Bronchial epithelial cell (primary cell): ENCODE measurements around the gene ANKRD16. TPM values are rescaled to one million over a fixed set of nuclear protein-coding genes. Genes with fewer than 3 reads are reported as not detected.

Source experiments
- DNase-seq: peaks from one replicate; pipeline ENCODE4 v3.0.0-alpha.2; 2010; ENCODE audit warnings: low read depth
- FAIRE-seq: peaks from 2 replicates; lab custom pipeline; 2011; peaks lifted over from hg19 to GRCh38; lab: Jason Lieb, UNC
- H3K27me3 ChIP-seq: 2 replicates; pipeline ENCODE4 v1.5.1; 2011; ENCODE audit warnings: low read length; ENCODE audit not compliant: control insufficient read depth, insufficient read depth
- H3K36me3 ChIP-seq: 2 replicates; pipeline ENCODE4 v1.5.1; 2011; ENCODE audit warnings: low read length; ENCODE audit not compliant: control insufficient read depth, insufficient read depth
- H3K4me3 ChIP-seq: 2 replicates; pipeline ENCODE4 v1.5.1; 2011; ENCODE audit warnings: mild to moderate bottlenecking, low read depth, low read length, control low read depth
- CTCF ChIP-seq: IDR thresholded peaks from 2 replicates; pipeline ENCODE4 v1.5.1; 2011; ENCODE audit warnings: mild to moderate bottlenecking, moderate library complexity, low read length, control low read depth, inconsistent platforms; ENCODE audit not compliant: insufficient read depth, severe bottlenecking
- total RNA-seq: library from RNA; depleted of rRNA; stranded (reverse); fragments of >200 nt; gene quantifications from 2 replicates; pipeline ENCODE4 v1.2.1, GENCODE V29; 2014

The ANKRD16 gene
- total RNA-seq, 1 donor from 2014 or later: 5.3 TPM

GRCh38 chr10:5932345-5932744 is 42.7 kb upstream of the ANKRD16 start:
- Histone ChIP-seq H3K27me3 (no peaks in the 10 kb centered on the region), H3K4me3 (no peak overlapping the region), H3K36me3 (peaks cover 16% of the 10 kb centered on the region)
- FAIRE-seq: no peak
- TF ChIP-seq CTCF: no peak
- no peak for DNase-seq

- no peak for TF ChIP-seq CTCF
- peaks cover 17% of the 10 kb centered on the region for H3K36me3 ChIP-seq
- DNase-seq (no peak), FAIRE-seq (no peak)
- no peak overlapping the region for H3K4me3 ChIP-seq
- no peaks in the 10 kb centered on the region for H3K27me3 ChIP-seq
Measured at GRCh38 chr10:5930272-5930671, 40.6 kb upstream of the ANKRD16 start.

GRCh38 chr10:5929442-5929841 is 39.7 kb upstream of the ANKRD16 start:
- Histone ChIP-seq H3K27me3 (no peaks in the 10 kb centered on the region), H3K36me3 (peaks cover 22% of the 10 kb centered on the region), H3K4me3 (no peak overlapping the region)
- FAIRE-seq (no peak), DNase-seq (no peak)
- no peak for TF ChIP-seq CTCF

GRCh38 chr10:5927306-5927705 is 37.6 kb upstream of the ANKRD16 start:
- DNase-seq (no peak), FAIRE-seq (no peak)
- Histone ChIP-seq H3K36me3 (peaks cover 29% of the 10 kb centered on the region), H3K27me3 (no peaks in the 10 kb centered on the region), H3K4me3 (no peak overlapping the region)
- no peak for TF ChIP-seq CTCF

- Histone ChIP-seq H3K4me3 (no peak overlapping the region), H3K27me3 (no peaks in the 10 kb centered on the region), H3K36me3 (peaks cover 37% of the 10 kb centered on the region)
- DNase-seq: no peak
- no peak for FAIRE-seq
- TF ChIP-seq CTCF: no peak
Measured at GRCh38 chr10:5924889-5925288, 35.2 kb upstream of the ANKRD16 start.

- Histone ChIP-seq H3K36me3 (peaks cover 48% of the 10 kb centered on the region), H3K27me3 (no peaks in the 10 kb centered on the region), H3K4me3 (no peak overlapping the region)
- no peak for TF ChIP-seq CTCF
- DNase-seq: peak; percentile 17
- FAIRE-seq: no peak
Measured at GRCh38 chr10:5921746-5922145, 32.1 kb upstream of the ANKRD16 start.
